Measurements from ENCODE around the gene CUX1. TPM values are rescaled to one million over a fixed set of nuclear protein-coding genes. Genes with fewer than 3 reads are reported as not detected.

The CUX1 gene
- total RNA-seq, 1 donor from 2014 or later, result 40.5 TPM

GRCh38 chr7:102044641-102044983 is 227.2 kb downstream of the CUX1 start:
- FAIRE-seq (no peak), DNase-seq (ENCODE audit: low read depth) (no peak)
- Histone ChIP-seq H3K36me3 (ENCODE audit: control insufficient read depth, insufficient read depth, low read length) (no peaks in the 10 kb centered on the region), H3K27me3 (ENCODE audit: control insufficient read depth, insufficient read depth, low read length) (no peaks in the 10 kb centered on the region), H3K4me3 (ENCODE audit: low read depth, low read length) (no peak overlapping the region)
- TF ChIP-seq CTCF (IDR thresholded peaks at IDR 0.05; ENCODE audit: insufficient read depth, low read length, severe bottlenecking), result no peak

GRCh38 chr7:102044984-102045673 is 227.7 kb downstream of the CUX1 start:
- no peak for FAIRE-seq
- Histone ChIP-seq H3K4me3 (ENCODE audit: low read depth, low read length) (no peak overlapping the region), H3K27me3 (ENCODE audit: control insufficient read depth, insufficient read depth, low read length) (no peaks in the 10 kb centered on the region), H3K36me3 (ENCODE audit: control insufficient read depth, insufficient read depth, low read length) (no peaks in the 10 kb centered on the region)
- TF ChIP-seq CTCF (IDR thresholded peaks at IDR 0.05; ENCODE audit: insufficient read depth, low read length, severe bottlenecking), result no peak
- DNase-seq (ENCODE audit: low read depth), result no peak

GRCh38 chr7:102045681-102046372 is 228.4 kb downstream of the CUX1 start:
- Histone ChIP-seq H3K27me3 (ENCODE audit: control insufficient read depth, insufficient read depth, low read length) (no peaks in the 10 kb centered on the region), H3K36me3 (ENCODE audit: control insufficient read depth, insufficient read depth, low read length) (no peaks in the 10 kb centered on the region), H3K4me3 (ENCODE audit: low read depth, low read length) (no peak overlapping the region)
- no peak for TF ChIP-seq CTCF (IDR thresholded peaks at IDR 0.05; ENCODE audit: insufficient read depth, low read length, severe bottlenecking)
- FAIRE-seq (no peak), DNase-seq (ENCODE audit: low read depth) (no peak)

GRCh38 chr7:102046373-102047117 is 229.1 kb downstream of the CUX1 start:
- TF ChIP-seq CTCF (IDR thresholded peaks at IDR 0.05; ENCODE audit: insufficient read depth, low read length, severe bottlenecking), result no peak
- no peak overlapping the region for H3K4me3 ChIP-seq (ENCODE audit: low read depth, low read length)
- FAIRE-seq (no peak), DNase-seq (ENCODE audit: low read depth) (no peak)
- H3K36me3 ChIP-seq (ENCODE audit: control insufficient read depth, insufficient read depth, low read length), result no peaks in the 10 kb centered on the region
- H3K27me3 ChIP-seq (ENCODE audit: control insufficient read depth, insufficient read depth, low read length), result no peaks in the 10 kb centered on the region

- Histone ChIP-seq H3K27me3 (ENCODE audit: control insufficient read depth, insufficient read depth, low read length) (no peaks in the 10 kb centered on the region), H3K4me3 (ENCODE audit: low read depth, low read length) (no peak overlapping the region), H3K36me3 (ENCODE audit: control insufficient read depth, insufficient read depth, low read length) (no peaks in the 10 kb centered on the region)
- FAIRE-seq, result no peak
- no peak for DNase-seq (ENCODE audit: low read depth)
- TF ChIP-seq CTCF (IDR thresholded peaks at IDR 0.05; ENCODE audit: insufficient read depth, low read length, severe bottlenecking), result no peak
Measured at GRCh38 chr7:102047167-102047566, 229.7 kb downstream of the CUX1 start.
